ENCODE results near the gene CDK10. TPM values are rescaled to one million over a fixed set of nuclear protein-coding genes. Genes with fewer than 3 reads are reported as not detected.

The CDK10 gene
- total and polyA plus RNA-seq, 9 of the 15 experiments (the other 6 are each of a cell fraction or from before 2014, with no cell fraction given), result 2.0 to 85.1 (median 40.1) TPM

GRCh38 chr16:89700649-89701424 lies 14.3 kb downstream of the CDK10 start (continued):
- no peak for TF ChIP-seq ZBTB40 (IDR thresholded peaks at IDR 0.05)
- 0 out of 2 replicates have a peak, but pooled peaks have one; percentile 5 for TF ChIP-seq ZBTB40 (CRISPR knock-in tag; IDR thresholded peaks at IDR 0.05)
- TF ChIP-seq ELK3 (CRISPR knock-in tag; IDR thresholded peaks at IDR 0.05), result no peak
- TF ChIP-seq ZZZ3 (IDR thresholded peaks at IDR 0.05), result no peak
- TF ChIP-seq SIRT6 (IDR thresholded peaks at IDR 0.05; ENCODE audit: low read depth, low read length), result no peak
- no peak for TF ChIP-seq CLOCK (CRISPR knock-in tag; IDR thresholded peaks at IDR 0.05; ENCODE audit: borderline replicate concordance)
- no peak for TF ChIP-seq PCBP2 (IDR thresholded peaks at IDR 0.05; ENCODE audit: low read depth, low read length, poor library complexity, severe bottlenecking)
- no peak for TF ChIP-seq HOXB6 (CRISPR knock-in tag; IDR thresholded peaks at IDR 0.05; ENCODE audit: borderline replicate concordance)
- TF ChIP-seq POLR2H (tag; IDR thresholded peaks at IDR 0.05; ENCODE audit: low read depth), result no peak
- no peak for TF ChIP-seq ETV1 (tag; conservative IDR thresholded peaks at IDR 0.05; ENCODE audit: low read depth)
- no peak for TF ChIP-seq ZNF655 (CRISPR knock-in tag; IDR thresholded peaks at IDR 0.05)
- peak; percentile 66; the same call in 1 of the 2 replicates for TF ChIP-seq STAG1 (CRISPR knock-in tag; IDR thresholded peaks at IDR 0.05; ENCODE audit: borderline replicate concordance)
